ENCODE results near the gene ZNRF1. TPM values are rescaled to one million over a fixed set of nuclear protein-coding genes. Genes with fewer than 3 reads are reported as not detected.

The ZNRF1 gene
- total and polyA plus RNA-seq, 2 of the 8 experiments (the other 6 are each of a cell fraction or from before 2014, with no cell fraction given) = 33.5 to 52.9 TPM

DNA sequence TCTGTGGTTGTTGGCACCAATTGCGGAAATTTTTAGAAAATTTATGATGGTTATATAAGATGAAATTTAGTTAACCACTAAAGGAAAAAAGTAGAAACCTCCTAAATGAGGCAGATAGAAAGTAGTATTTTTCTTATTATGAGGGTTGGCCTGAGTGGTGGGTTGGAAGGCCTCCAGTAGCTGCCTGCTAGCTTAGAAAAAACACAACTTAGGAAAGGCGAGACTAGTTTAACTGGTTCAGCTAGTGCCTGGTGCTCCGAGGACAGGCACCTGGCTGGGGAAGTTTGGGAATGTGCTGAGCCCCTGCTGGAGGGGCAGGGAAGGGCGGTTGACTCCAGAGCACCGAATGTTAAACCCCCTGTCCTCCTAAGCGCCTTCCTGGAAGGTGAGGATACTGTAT lies 97.8 kb downstream of the ZNRF1 start:
- POLR2A ChIA-PET (ENCODE audit: partially characterized antibody) = interaction anchor here (1.1 to 5.0 kb wide), 5 partner anchors 9 to 359 kb away, joined by 3 to 42 read pairs (median 3); partner anchors contain the start of gene LDHD
- peak; percentile 46 to 77 for DNase-seq (ENCODE audit: low read depth in 1 of 2, low spot score in 2 of 2)
- no peak overlapping the region for H3K14ac ChIP-seq (ENCODE audit: insufficient read length)
- peaks cover 15% of the 10 kb centered on the region for H3K79me1 ChIP-seq (ENCODE audit: low read depth, low read length)
- no peak overlapping the region for H3K18ac ChIP-seq (ENCODE audit: extremely low read depth, low read length)
- H2AFZ ChIP-seq (ENCODE audit: low read length) = no peak overlapping the region
- no peak overlapping the region for H4K91ac ChIP-seq (replicated peaks; ENCODE audit: insufficient read length, low read length)
- peaks cover 0 to 25% of the 10 kb centered on the region in 2 experiments; a peak in 1 of 4 replicates for H3K79me2 ChIP-seq (ENCODE audit: control insufficient read depth in 1 of 2, insufficient read depth in 2 of 2, low read length in 2 of 2)
- no peak overlapping the region for H3K23ac ChIP-seq (ENCODE audit: insufficient read length)
- H2BK12ac ChIP-seq (ENCODE audit: low read depth, low read length) = no peak overlapping the region
- H3K56ac ChIP-seq (replicated peaks; ENCODE audit: insufficient read length, low read depth, low read length) = no peak overlapping the region
- no peak overlapping the region for H4K8ac ChIP-seq (ENCODE audit: extremely low read depth, insufficient read depth, low read length)
- no peak overlapping the region for H3K27ac ChIP-seq (ENCODE audit: low read depth, low read length)
- CTCF ChIA-PET (ENCODE audit: partially characterized antibody) = interaction anchor here (0.6 to 8.0 kb wide), 27 partner anchors 8 to 370 kb away, joined by 3 to 133 read pairs (median 4); partner anchors contain the start of gene ZNRF1
- no peak overlapping the region for H2BK20ac ChIP-seq (ENCODE audit: low read length)
- no peaks in the 10 kb centered on the region for H3K23me2 ChIP-seq (ENCODE audit: low read depth, low read length)
- H4K20me1 ChIP-seq (replicated peaks in 1 of 2; ENCODE audit: control insufficient read depth in 1 of 2, insufficient read depth in 2 of 2, low read length in 2 of 2) = peaks cover 8 to 20% of the 10 kb centered on the region in 2 experiments
- no peaks in the 10 kb centered on the region for H3K9me3 ChIP-seq (ENCODE audit: insufficient read depth in 2 of 2, low read depth in 1 of 2, low read length in 1 of 2)
- FAIRE-seq = peak; percentile 83
- no peak overlapping the region for H4K5ac ChIP-seq (ENCODE audit: insufficient read length, low read depth, low read length)
- H3K4me3 ChIP-seq (ENCODE audit: extremely low read depth in 1 of 4, insufficient read depth in 2 of 4, low read depth in 3 of 4, low read length in 4 of 4) = peak overlapping the region in 1 of 4 experiments; percentile 2; a peak in 1 of 8 replicates
- peaks cover 0 to under 1% (median 0%) of the 10 kb centered on the region in 4 experiments; a peak in 1 of 8 replicates for H3K36me3 ChIP-seq (ENCODE audit: control insufficient read depth in 2 of 4, insufficient read depth in 4 of 4, low read length in 3 of 4)
- peaks cover 13 to 49% (median 34%) of the 10 kb centered on the region in 4 experiments for H3K4me1 ChIP-seq (replicated peaks in 1 of 4; ENCODE audit: control insufficient read depth in 3 of 4, insufficient read depth in 4 of 4, low read length in 3 of 4)
- no peak overlapping the region for H3K4ac ChIP-seq (replicated peaks; ENCODE audit: insufficient read length, low read depth, low read length)
- H3K27me3 ChIP-seq (replicated peaks in 1 of 4; ENCODE audit: control insufficient read depth in 3 of 4, extremely low read depth in 1 of 4, insufficient read depth in 3 of 4, low read length in 3 of 4) = no peaks in the 10 kb centered on the region
- no peak overlapping the region for H2BK5ac ChIP-seq (ENCODE audit: low read depth, low read length)
- no peak overlapping the region for H2AK5ac ChIP-seq (ENCODE audit: low read depth, low read length)
- no peak overlapping the region for H2BK15ac ChIP-seq (ENCODE audit: low read length)
- TF ChIP-seq NRF1 (IDR thresholded peaks at IDR 0.05; ENCODE audit: low read depth, low read length) (no peak), TEAD4 (IDR thresholded peaks at IDR 0.05; ENCODE audit: low read depth, low read length) (peak; percentile 80), SP1 (IDR thresholded peaks at IDR 0.05; ENCODE audit: low read depth, low read length) (peak; percentile 86), CTCF (IDR thresholded peaks at IDR 0.05; ENCODE audit: control extremely low read depth in 1 of 3, insufficient read depth in 1 of 3, low read depth in 1 of 3, low read length in 3 of 3) (peak; percentile 64 to 88 (median 77)), MAX (IDR thresholded peaks at IDR 0.05) (peak; percentile 81), RAD21 (IDR thresholded peaks at IDR 0.05 in 1 of 2, conservative IDR thresholded peaks at IDR 0.05 in 1 of 2; ENCODE audit: low read depth in 2 of 2, low read length in 2 of 2) (peak; percentile 61 to 70), TCF12 (IDR thresholded peaks at IDR 0.05; ENCODE audit: low read depth, low read length) (peak; percentile 96), SIN3A (conservative IDR thresholded peaks at IDR 0.05 in 1 of 2, IDR thresholded peaks at IDR 0.05 in 1 of 2; ENCODE audit: low read depth in 1 of 2, low read length in 2 of 2) (no peak), E2F6 (IDR thresholded peaks at IDR 0.05) (0 out of 2 replicates have a peak, but pooled peaks have one; percentile 22)
- peak overlapping the region in 1 of 2 experiments; percentile 3; a peak in 1 of 4 replicates for H3K4me2 ChIP-seq (ENCODE audit: insufficient read depth in 1 of 2, low read depth in 2 of 2, low read length in 2 of 2)
- no peak overlapping the region for H2BK120ac ChIP-seq (replicated peaks; ENCODE audit: low read depth, low read length)
- 36% methylated on average over 6 of the region's 6 CpGs; no CpG with 5 or more reads in 1 of the 2 experiments for WGBS, 2 experiments (ENCODE audit: extremely low coverage in 1 of 2, insufficient coverage in 1 of 2, insufficient read length in 1 of 2, insufficient replicate concordance in 2 of 2, low coverage in 1 of 2, low lambda C conversion rate in 2 of 2, missing lambda C conversion rate in 1 of 2)
- H3K9ac ChIP-seq (replicated peaks in 1 of 4; ENCODE audit: extremely low read depth in 1 of 4, low read depth in 3 of 4, low read length in 3 of 4) = no peak overlapping the region

All from H1 (cell line).